NCI-H2107 (cell line): ENCODE data around the gene CCDC197.

Experiments used
- DNase-seq: peaks from one replicate; lab custom pipeline; 2025; lab: John Stamatoyannopoulos, UW

The CCDC197 gene

DNA sequence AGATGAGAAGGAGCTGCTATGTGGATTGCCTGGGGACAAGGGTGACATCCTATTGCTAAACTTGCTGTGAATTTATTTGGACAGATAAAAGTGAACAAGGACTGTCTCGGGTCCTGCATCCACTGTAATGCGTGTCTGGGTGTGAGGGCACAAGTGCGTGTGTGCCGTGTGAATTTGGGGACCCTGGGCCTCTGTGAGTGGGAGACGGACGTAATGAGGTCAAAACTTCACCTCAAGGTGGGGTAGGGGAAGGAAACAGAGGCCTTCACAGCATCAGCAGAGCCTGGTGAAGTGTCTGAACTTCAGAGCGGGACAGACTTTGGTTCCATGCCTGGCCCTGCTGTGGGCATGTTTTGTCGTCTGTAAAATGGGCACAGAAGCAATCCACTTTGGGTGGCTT lies 35.5 kb upstream of the CCDC197 start:
- DNase-seq = no peak

DNA sequence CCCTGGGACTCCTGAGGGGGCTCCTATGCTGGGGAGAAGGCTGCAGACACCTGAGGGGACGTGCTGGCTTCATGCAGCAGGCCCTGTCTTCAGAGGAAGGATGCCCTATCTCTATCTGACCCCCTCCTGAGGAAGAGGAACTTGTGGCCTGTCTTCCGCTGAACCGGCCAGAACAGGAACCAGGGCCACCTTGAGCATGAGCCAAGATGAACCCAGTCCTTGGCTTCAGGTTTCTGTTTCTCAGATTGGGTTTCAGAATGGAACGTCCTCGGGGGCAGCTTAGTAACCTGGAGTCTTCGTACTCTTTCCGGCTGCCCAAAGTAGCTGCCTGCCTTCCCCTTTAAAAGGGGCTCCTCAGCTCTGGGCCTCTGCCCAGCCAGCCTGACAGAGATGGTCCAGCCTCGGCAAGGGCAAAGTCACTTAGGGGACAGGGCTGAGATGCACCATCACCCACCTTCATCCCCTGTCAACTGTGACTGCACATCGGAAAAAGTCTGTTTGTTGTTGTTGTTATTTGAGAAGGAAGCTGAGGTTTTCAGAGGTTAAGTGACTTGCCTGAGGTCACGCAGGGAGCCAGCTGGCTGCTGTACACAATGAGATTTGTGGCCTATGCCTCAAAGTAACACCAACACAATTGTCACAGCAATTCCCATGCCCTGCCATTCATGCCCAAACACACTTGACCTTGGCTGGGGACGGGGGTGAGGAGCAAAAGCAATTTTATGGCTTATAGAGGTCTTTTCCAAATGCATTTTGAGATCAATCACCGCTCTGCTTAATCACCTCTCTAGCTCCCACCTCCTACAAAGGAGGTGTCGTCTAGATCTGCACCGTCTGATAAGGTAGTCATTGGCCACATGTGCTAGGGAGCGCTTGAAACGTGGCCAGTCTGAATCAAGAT lies 34.1 kb upstream of the CCDC197 start:
- DNase-seq = no peak

DNA sequence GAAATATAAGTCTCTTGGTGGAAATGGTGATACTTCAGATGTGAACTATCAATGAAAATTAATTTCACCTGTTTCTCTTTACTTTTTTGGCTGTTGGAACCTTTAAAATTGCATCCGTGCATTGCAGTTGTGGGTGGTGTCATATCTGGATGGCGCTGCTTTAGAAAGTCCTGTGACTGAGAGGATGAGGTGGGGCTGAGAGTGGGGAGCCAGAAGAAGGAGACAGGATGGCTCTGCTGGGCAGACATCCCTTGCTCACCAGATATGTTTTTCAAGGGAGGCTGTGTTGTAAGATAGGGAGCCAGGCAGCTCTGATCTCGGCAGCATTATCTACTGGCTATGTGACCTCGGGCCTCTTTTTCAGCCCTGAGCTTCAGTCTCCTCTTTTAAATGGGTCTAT lies 33.4 kb upstream of the CCDC197 start:
- no peak for DNase-seq

DNA sequence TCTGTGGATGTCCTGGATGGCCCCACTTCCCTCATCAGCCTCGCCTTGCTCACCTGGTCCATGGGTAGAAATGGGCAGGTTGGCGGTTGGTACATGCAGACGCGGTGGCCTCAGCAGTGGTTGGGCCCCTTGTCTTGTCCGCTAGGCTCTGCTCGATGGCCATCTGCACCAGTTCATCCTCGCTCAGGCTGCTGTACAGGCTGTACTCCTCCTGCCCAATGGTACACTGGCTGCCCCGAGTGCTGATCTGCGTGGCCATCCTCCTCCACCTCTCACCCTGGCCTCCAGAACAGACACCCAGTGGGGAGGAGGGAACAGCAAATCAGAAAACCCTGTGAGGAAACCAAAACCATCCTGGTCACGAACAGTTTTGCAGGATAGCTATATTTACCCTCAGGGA lies 32.8 kb upstream of the CCDC197 start:
- DNase-seq = no peak

GRCh38 chr14:93964820-93965286 lies 32.2 kb upstream of the CCDC197 start:
- no peak for DNase-seq

DNA sequence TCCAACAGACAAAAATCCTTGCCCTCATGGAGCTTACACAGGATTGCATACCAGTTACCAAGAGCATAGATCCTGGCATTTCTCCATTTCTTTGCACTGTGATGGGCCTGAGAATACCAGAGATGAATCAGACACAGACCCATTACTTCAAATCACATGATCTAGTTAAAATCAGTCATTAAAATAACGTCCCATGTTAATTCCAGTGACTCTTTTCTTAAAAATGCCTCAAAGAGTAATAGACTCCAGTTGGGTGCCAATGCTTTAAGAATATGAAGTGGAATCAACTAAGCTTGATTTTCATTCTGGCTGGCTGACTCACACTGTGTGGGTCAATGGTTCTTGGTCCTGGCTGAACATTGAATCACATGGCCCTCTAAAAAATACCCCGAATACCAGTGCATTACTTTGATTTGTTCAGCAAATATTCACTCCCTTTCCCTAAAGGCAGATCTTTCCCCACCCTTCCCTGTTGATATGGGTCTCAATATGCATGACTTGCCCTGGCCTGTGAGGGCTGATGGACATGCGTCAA lies 31.7 kb upstream of the CCDC197 start:
- no peak for DNase-seq

- no peak for DNase-seq
These were observed 31.1 kb upstream of the CCDC197 start for GRCh38 chr14:93965946-93966474.

GRCh38 chr14:93967637-93968250 lies 29.4 kb upstream of the CCDC197 start:
- DNase-seq = no peak

GRCh38 chr14:93969082-93969828 lies 27.8 kb upstream of the CCDC197 start:
- no peak for DNase-seq

DNA sequence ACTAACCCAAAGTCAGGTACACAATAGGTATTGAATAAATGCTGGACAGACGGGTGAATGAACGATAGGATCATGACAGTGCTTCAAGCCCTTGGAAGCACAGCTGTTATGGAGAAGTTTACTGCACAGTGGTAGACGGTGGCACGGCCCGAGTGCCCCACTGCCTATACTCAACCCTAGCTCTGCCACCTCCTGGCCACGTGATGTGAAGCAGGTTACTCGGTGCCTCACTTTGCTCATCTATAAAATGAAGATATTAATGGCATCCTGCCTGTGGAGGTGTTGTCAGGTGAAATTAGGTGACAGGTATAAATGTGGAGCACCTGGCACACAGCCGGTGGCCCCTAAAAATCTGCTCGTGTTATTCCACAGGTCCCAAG lies 26.5 kb upstream of the CCDC197 start:
- no peak for DNase-seq

DNA sequence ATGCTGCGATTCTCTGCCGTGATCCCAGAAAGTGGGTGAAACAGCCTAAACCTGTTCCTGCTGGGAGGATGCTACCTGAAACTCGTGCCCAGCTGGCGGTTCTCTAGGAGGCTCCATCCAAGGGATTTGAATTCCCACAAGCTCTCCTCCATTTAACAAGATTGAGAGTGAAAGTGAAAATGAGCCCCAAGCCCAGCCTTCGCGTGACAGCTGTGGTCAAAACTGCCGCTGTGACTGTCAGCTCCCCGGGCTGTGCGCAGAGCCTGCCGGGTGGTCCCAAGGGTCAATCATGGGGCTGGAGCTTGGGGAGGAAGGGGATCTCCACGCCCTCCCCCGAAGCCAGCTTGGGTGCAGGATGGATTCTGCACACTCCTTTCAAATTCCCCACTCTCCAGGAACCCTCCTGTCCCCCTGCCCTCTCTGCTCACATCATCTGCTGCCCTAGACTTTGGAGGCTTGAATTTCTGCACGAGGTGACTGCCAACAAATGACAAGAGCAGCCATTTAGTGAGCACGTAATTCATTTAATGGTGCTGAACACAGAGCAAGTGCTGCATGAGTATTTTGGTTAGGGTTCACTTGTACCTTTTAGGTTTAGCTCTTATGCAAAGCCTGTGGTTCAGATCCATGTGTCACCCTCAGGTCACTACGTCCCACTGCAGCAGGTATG lies 26.0 kb upstream of the CCDC197 start:
- DNase-seq = peak; percentile 54

DNA sequence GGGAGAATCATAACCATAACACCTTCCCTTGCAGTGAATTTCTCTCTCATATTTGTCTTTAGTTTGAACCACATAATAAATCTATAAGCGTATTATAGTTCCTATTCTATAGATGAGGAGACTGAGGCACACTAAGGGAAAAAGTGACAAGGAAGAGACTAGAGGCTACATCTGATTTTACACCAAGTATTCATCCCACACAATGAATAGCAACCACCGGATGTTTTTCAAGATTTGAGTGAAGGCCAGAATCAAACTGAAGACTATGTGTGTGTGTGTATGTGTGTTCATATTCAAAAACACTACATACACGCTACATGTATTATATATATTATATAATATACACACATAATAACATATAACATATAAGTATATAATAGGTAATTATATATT lies 25.5 kb upstream of the CCDC197 start:
- DNase-seq = no peak

DNA sequence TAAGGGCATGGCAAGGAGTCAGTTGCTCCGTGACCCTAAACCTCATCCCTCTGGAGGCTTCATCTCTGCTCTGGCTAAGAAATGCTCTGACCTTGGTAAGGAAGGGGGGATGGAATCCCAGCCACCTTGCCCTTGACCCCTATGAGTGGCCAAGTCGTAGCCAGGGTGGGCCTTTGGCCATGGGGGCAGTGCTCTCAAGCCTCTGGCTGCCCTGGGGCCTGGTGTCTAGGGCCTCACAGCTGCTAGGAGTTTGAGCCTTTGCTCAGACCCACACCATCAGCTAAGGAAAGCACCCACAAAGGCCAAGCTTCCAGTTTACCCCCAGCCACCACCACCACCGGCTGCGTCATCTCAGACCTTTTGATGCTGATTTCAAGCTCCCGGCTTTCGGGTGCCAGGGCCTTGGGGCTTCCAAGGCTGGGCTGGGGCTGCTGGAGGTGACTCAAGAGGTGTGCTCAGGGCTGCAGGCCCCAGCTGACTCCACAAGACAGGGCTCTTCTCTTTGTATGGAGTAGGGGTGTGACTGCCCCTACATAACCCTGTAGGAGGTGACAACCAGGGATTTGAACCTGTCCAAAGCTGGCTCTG lies 24.4 kb upstream of the CCDC197 start:
- DNase-seq = no peak

- DNase-seq = no peak
These were observed 23.5 kb upstream of the CCDC197 start for GRCh38 chr14:93973607-93974006.

GRCh38 chr14:93974299-93974698 lies 22.8 kb upstream of the CCDC197 start:
- no peak for DNase-seq

DNA sequence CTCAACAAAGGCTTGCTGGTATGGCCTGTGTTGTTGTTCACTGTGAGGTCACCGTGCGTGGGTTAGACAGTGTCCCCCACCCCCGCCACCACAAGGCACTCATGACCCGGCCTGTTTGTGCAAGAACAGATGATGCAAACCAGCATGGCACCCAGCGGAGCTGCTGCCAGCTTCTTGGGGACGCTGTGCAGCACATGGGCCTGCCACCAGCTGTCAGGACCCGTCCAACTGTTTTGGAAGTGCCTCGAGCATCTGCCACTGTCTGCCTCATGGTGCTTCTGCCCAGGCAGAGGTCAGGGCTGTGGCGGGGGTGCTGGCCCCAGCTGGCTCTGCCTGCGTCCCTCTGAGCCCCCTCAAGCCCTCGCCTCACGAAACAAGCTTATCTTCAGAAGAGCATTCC lies 22.3 kb upstream of the CCDC197 start:
- no peak for DNase-seq

DNA sequence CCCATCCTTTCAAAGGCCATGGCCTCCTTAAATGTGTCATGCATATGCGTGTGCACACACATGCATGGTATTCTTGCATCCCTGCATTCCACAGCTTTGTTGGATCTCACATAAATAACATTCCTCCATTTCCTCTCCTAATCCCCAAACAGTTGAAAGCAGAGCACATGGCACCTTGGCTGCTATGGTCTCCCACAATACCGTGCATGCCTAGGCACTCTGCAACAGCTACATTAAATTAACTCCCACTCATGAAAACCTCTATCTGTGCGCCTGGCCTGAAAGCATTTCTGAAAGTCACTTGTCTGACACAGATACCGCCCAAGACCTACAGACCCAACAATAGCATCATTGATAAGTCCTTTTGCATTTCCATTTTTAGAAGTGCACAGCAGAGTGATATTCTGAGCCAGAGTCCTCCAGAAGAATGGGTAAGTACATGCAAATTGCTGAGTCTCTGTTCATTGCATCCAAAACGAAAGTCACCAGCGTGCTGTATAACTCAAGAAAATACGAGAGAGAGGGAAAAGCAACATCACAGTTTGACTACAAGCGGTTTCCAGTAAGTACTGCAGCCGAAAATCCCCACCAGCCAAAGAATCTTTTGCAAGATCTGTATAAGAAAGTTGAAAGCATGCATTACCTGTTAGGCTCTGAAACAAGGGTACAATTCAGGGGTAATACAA lies 21.2 kb upstream of the CCDC197 start:
- no peak for DNase-seq

DNA sequence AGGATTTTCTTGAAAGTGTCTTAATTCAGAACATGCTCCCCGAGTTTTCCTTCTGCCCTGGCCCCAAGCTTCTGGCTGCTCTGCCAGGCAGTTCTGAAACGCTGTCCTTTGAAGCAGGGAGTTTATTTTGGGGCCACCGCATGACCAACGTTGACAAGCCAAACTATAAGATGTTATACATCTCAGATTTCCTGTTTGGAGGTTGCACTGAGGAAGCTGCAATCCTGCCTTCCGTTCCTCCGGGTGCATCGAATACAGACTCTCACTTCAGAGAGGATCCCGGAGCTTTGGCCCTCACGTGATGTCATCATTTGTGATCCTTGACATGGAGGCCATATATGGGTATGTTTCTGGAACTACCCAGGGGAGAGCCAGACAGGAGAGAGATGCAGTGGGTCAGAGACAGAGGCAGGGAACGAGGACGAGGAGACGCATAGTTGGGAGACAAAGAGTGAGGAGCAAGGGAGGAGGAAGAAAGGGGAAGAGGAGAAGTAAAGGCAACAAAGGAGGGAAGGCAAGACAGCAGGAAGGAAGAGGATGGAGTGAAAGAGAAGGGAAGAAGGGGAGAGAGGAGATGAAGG lies 20.5 kb upstream of the CCDC197 start, which contains the start of gene ASB2:
ASB2 (minus strand) TSS at position 94 of the 581 bp plus-strand sequence. CDS start 12,031 bp downstream, outside the sequence.
- no peak for DNase-seq

DNA sequence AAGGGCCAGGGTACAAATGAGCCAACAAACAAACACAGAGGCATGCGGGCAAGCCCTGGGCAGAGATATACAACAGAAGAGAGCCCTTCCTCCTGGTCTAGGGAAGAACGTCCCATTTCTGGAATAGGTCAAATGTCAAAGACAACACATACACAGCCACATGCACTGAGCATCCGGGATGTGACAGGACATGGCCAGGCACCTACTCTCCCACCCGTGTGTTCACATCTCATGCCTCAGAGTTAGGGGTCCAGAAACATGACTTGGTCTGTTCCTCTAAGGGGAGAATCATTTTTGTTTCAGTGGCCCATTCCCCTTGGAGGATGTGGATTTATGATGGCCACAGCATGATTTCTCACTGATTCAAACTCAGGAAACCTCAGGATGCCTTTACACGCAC lies 19.9 kb upstream of the CCDC197 start:
- no peak for DNase-seq
